ENCODE measurements around the gene PDE4C.

Gene PDE4C

GRCh38 chr19:18254546-18255503, 28.6 kb upstream of the PDE4C start:
- DNase-seq (ENCODE audit: low spot score), result no peak

DNA sequence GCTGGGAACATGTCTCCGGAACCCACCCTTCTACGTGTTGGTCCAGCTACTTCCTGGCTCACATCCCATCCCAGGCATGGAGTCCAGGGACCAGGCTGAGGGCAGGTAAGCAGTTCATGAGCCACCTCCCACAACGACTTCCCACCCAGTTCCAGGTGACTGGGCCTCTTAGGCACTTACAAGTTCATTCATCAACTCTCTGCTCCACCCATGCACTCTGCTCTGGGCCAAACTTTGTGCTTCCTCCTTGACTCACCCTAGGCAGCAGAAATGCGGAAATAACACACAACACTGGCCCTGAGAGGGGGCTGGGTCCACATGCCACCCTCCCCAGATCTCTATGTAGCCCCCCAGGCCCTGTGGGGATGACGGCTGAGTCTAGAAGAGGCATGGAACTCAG, 27.5 kb upstream of the PDE4C start:
- no peak for DNase-seq (ENCODE audit: low spot score)

DNA sequence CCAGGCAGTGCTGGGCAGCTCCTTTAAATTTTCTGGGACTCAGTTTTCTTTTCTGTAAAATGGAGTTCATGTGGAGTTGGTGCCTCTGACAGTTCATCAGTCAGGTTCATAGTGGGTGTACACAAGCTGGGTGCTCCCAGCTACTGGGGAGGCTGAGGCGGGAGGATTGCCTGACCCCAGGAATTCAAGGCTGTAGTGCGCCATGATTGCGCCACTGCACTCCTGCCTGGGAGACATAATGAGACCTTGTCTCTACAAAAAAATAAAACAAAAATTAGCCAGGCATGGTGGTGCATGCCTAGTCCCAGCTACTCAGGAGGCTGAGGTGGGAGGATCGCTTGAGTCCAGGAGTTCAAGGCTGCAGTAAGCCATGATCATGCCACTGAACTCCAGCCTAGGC, 26.9 kb upstream of the PDE4C start:
- DNase-seq (ENCODE audit: low spot score), result no peak

GRCh38 chr19:18252370-18252717, 26.1 kb upstream of the PDE4C start:
- no peak for DNase-seq (ENCODE audit: low spot score)

DNA sequence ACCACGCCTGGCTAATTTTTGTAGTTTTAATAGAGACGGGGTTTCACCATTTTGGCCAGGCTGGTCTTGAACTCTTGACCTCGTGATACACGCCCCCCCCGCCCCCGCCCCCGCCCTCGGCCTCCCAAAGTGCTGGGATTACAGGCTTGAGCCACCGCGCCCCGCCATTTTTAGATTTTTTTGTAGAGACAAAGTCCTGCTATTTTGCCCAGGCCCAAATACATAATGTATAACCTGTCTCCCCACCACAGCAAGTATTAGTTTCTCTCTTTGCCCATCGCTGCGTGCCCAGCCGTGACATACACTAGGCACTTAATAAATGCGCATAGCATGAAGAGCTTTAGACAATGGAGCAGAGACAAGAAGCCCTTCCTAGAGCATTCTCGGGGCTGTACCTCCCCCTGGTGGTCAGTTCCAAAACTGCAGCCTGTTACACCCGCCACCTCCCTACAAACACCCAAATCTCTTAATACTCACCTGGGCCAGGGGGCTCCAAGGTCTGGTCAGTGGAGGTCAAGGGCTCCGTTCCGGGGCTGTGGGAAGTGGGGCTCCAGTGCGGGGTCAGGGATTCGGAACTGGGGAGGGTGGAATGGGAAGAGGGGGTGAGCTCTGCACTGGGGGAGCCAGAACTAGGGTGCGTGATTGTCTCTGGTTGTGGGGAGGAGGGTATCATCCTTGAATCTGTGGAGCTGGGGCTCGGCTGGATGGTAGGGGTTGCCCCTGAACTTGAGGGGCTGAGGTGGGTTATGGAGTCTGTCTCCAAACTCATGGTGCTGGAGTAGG, 25.5 kb upstream of the PDE4C start:
- DNase-seq (ENCODE audit: low spot score), result peak; percentile 86

GRCh38 chr19:18249834-18250233, 23.6 kb upstream of the PDE4C start:
- DNase-seq (ENCODE audit: low spot score), result no peak

DNA sequence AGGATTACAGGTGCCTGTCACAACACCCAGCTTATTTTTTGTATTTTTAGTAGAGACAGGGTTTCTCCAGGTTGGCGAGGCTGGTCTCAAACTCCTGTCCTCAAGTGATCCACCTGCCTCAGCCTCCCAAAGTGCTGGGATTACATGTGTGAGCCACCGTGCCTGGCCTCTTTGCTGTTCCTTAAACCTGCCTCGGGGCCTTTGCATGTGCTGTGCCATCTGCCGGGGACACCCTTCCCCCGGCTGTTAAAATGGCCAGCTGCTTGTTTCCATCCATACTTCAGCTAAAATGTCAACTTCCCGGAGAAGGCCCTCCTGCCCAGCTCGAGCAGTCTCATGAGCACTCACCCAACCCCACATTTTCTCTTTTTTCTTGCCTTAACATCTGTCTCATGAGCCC, 19.1 kb upstream of the PDE4C start:
- DNase-seq (ENCODE audit: low spot score), result no peak

DNA sequence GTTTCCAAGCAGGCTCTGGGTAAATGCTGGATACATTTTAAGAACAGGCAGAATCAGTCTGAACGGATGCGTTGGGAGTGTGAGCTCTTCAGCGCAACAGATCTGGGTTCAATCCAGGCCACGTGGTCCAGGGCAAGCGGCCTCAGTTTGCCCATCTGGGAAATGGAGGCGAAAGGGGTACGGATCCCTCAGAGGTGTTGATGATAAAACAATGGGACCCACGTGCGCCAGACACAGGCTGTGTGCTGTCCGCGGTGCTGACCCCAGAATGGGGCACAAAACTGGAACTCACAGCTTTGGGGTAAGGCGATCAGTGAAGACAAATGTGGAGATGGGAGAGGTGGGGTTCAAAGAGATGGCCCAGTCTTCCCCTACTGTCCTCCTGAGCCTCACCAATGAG, 13.1 kb upstream of the PDE4C start:
- DNase-seq (ENCODE audit: low spot score), result no peak

- DNase-seq (ENCODE audit: low spot score), result no peak
These were observed 8.0 kb upstream of the PDE4C start for GRCh38 chr19:18234194-18234593.

- peak; percentile 79 for DNase-seq (ENCODE audit: low spot score)
These were observed 7.1 kb upstream of the PDE4C start for GRCh38 chr19:18233224-18233825.

- no peak for DNase-seq (ENCODE audit: low spot score)
These were observed 6.4 kb upstream of the PDE4C start for GRCh38 chr19:18232540-18233223.

DNA sequence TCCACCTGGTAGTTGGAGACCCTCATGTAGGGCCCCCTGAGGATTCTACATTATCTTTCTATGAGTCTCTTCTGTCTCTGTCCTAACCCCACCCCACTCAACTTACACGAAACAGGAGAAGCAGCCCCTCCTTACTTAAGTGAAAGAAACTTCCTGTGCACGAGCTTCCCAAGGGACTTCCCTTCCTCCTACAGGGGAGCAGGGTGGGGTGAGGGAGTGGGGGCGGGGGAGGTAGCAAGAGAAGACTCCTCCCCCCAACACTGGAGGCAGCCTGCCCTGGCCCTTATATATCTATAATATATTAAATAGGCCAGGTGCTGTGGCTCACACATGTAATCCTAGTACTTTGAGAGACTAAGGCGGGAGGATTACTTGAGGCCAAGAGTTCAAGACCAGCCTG, 5.5 kb upstream of the PDE4C start:
- no peak for DNase-seq (ENCODE audit: low spot score)

DNA sequence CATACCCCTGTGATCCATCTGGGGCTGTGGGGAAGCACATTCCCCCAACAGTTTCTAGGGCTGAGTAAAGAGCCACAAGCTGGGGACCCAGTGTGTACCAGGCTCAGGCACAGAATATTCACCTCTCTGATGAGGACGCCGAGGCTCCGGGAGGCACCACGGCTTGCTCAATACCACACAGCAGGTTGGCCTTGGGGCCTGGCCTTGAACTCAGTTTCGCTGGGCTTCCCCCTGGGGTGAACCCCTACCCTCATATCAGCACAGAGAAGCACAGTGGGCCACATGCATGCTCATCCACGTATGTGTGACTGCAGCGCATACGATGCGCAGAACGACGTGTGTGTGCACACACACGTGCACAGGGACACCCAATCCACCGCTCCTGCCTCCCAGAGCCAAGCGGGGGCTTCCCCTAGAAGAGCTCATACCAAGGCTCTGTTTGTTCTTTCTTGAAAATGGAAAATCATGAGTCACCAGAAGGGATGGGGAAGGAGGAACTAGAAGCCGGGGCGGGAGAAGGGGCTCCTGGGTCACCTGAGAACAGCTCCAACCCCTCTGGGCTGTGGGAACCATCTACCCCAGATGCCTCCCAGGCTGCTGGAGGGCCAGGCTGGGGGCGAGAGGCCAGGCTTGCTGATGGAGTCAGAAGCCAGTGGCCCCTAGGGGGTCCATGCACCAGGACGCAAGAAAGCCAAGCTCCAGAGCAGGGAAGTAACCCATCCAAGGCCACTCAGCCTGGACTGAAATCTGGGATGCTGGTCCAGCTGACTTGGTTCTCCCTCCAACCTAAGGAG, 4.9 kb upstream of the PDE4C start:
- DNase-seq (ENCODE audit: low spot score), result no peak

DNA sequence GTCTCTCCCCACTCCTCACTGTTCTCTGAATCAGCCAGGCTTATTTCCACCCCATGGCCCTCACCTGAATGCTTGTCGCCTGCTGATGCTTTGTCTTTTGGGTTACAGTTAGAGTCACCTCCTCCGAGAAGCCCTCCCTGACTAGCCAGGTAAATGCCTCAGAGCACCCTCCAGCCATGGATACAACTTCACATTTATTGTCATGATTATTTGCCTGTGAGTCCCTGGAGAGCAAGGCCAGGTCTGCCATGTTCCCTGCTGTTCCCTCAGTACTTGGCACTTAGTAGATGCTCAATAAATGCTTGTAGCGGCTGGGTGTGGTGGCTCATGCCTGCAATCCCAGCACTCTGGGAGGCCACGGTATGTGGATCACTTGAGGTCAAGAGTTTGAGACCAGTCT, 3.7 kb upstream of the PDE4C start:
- DNase-seq (ENCODE audit: low spot score), result no peak

- DNase-seq (ENCODE audit: low spot score), result no peak
These were observed 3.2 kb upstream of the PDE4C start for GRCh38 chr19:18229474-18229873.

- DNase-seq (ENCODE audit: low spot score), result no peak
These were observed 1.6 kb upstream of the PDE4C start for GRCh38 chr19:18227781-18228271.

GRCh38 chr19:18226956-18227780, 930 bp upstream of the PDE4C start:
- DNase-seq (ENCODE audit: low spot score), result no peak

- DNase-seq (ENCODE audit: low spot score), result no peak
These were observed 910 bp downstream of the PDE4C start for GRCh38 chr19:18225355-18225701.

DNA sequence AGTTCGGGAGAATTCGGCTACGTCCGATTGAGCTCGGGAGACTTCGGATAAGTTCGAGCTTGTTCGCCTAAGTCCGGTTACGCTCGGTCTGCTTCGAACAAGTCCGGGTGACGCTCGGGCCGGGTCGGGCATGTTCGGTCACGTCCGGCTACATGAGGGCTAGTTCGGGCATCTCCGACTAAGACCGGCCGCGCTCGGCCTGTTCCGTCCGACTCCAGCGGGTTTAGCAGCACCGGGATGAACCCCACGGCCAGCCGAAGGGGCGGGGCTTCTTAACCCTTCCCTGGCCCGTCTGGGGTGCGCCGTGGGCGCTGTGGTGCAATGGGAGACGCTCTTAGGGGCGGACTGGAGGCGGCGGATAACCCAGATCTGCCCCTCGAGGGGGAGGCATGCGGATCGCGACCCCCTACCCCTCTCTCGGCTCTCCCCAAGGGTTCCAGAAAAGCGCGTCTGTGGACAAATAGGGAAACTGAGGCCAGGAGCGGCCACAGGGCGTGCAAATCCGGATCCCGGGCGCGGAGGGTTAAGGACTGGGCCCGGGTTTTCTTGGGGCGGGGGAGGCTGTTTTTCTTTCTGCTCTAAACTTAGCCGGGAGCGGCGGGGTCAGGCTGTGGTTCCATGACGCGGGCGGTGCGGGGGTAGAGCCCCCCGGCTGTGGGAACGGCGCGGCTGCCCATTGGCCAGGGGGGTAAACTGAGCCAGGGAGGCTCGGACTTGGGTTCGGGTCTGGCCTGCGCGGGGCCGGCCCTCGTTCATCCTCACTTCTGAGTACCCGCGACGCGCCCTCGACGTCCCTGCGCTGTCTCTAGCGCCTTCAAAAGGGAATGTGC, 1.5 kb downstream of the PDE4C start:
- DNase-seq (ENCODE audit: low spot score), result peak; percentile 99
